Activated CD4-positive, CD25-positive, alpha-beta regulatory T cell treated with anti-CD3 and anti-CD28 coated beads, Interleukin-2, amount 50 U/mL, for 24 hours (primary cell): ENCODE results near the gene SALL2.

Experiments used
- ATAC-seq, 2 donors: fragments of 150-1000 bp; cut with Tn5 transposase; one replicate each; pipeline ENCODE4 v1.10.0; 2021; ENCODE audit warnings: mild to moderate bottlenecking in 1 of 2, moderate library complexity in 1 of 2

SALL2 gene

GRCh38 chr14:21527318-21527679 is 1.2 kb upstream of the SALL2 start:
- ATAC-seq = no peak

GRCh38 chr14:21526672-21527317 is 649 bp upstream of the SALL2 start:
- no peak for ATAC-seq

- ATAC-seq = peak in 1 of 2 donors; percentile 8
These were observed 580 bp downstream of the SALL2 start for GRCh38 chr14:21525571-21525961.

GRCh38 chr14:21524575-21525490 is 1.3 kb downstream of the SALL2 start:
- ATAC-seq = no peak

GRCh38 chr14:21523203-21523602 is 2.9 kb downstream of the SALL2 start:
- ATAC-seq = no peak

GRCh38 chr14:21521501-21521900 is 4.6 kb downstream of the SALL2 start:
- ATAC-seq = no peak

GRCh38 chr14:21520767-21521166 is 5.4 kb downstream of the SALL2 start:
- ATAC-seq = no peak

GRCh38 chr14:21518725-21519124 is 7.4 kb downstream of the SALL2 start:
- no peak for ATAC-seq

GRCh38 chr14:21514341-21514740 is 11.8 kb downstream of the SALL2 start:
- ATAC-seq = no peak

GRCh38 chr14:21510735-21511657 is 15.2 kb downstream of the SALL2 start, which contains the start of gene METTL3:
Gene METTL3, minus strand, starts transcription at chr14:21511340. Its CDS starts 117 bp downstream, at chr14:21511223.
- peak; percentile 99 to 100 for ATAC-seq

- no peak for ATAC-seq
These were observed 16.6 kb downstream of the SALL2 start for GRCh38 chr14:21509432-21510143.

- ATAC-seq = no peak
These were observed 19.6 kb downstream of the SALL2 start for GRCh38 chr14:21506557-21506956.

- peak; percentile 83 to 84 for ATAC-seq
These were observed 21.1 kb downstream of the SALL2 start for GRCh38 chr14:21505012-21505553.

GRCh38 chr14:21503376-21503775 is 22.8 kb downstream of the SALL2 start:
- no peak for ATAC-seq

- no peak for ATAC-seq
These were observed 24.6 kb downstream of the SALL2 start for GRCh38 chr14:21501568-21501967.

- peak; percentile 66 to 72 for ATAC-seq
These were observed 27.3 kb downstream of the SALL2 start for GRCh38 chr14:21498540-21499526.

GRCh38 chr14:21496453-21496852 is 29.7 kb downstream of the SALL2 start:
- ATAC-seq = no peak

GRCh38 chr14:21494902-21495762 is 31.0 kb downstream of the SALL2 start:
- no peak for ATAC-seq

- ATAC-seq = no peak
These were observed 39.5 kb downstream of the SALL2 start for GRCh38 chr14:21486640-21487087.
